Activated naive CD4-positive, alpha-beta T cell (primary cell): ENCODE data around the gene ZNF394.

Experiments used
- DNase-seq, 4 experiments: peaks; one replicate each; lab custom pipeline; 2025; lab: John Stamatoyannopoulos, UW

Gene ZNF394

DNA sequence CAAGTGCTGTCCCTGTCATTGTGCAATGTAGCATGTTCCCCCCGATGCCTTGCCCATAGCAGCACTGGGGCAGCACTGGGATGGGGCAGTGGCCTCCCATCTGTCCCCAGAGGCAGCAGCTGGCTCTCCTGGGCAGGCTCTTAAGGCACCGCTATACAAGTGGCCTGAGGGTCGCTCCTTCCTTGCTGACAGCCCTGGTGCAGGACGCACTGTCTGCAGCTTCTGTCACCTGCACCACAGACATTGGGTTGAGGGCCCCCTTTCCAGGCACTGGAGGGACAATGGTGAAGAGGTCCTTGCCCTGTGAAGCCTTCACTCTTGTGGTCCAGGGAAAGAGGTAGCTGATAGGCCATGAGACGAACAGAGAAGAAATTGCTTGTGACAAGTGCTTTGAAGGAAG, 50.8 kb downstream of the ZNF394 start:
- DNase-seq, result no peak

DNA sequence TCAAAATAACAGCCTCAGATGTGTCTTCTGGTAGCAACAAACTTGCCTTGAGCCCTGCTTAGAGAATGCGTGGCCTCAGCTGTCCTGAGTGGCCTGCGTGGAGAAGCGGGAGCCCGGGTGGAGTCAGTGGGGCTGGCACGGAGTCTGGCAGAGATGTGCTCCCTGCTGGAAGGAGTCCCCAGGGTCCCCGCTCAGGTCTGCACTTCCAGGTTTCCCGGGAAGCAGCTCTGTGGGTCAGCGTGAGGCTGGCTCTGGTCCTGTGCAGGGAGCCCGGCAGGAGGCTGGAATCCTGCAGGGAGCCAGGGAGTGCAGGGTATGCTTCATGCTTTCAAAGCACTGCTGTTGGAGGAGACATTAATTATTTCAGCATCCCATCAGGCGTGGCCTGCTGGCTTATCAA, 51.2 kb downstream of the ZNF394 start:
- DNase-seq, result no peak

- DNase-seq, result no peak
Observed at GRCh38 chr7:99447943-99448342, 52.1 kb downstream of the ZNF394 start.

DNA sequence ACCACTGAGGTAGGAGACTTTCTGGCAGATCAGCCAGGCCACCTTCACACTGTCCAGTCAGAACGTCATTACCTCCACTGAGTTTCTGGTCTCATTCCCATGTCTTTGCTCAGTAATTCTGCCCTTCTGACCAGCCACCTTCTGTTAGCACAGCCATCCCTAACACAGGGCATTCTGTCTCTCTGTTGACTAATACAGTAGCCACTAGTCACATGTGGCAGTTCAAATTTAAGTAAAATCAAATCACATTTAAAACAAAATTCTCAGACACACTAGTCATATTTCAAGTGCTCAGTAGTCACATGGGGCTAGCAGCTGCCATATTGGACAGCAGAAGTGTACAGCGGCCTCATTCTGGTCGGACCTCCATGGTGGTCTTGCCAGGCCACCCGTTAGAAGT, 54.0 kb downstream of the ZNF394 start:
- no peak for DNase-seq
